Coronary artery (tissue), 2 donors: ENCODE results near the gene YLPM1.

ENCODE experiments used
- DNase-seq: peaks from one replicate; pipeline ENCODE4 v3.0.0-alpha.2; 2017; ENCODE audit warnings: low spot score
- H3K27ac ChIP-seq, 2 donors: fragments of 200-600 bp; sonication (generic); one replicate each; pipeline ENCODE4 v1.5.1; 2016 to 2019
- H3K4me3 ChIP-seq: fragments of 200-600 bp; sonication (generic); 2 replicates; pipeline ENCODE4 v1.5.1; 2016; ENCODE audit warnings: mild to moderate bottlenecking, moderate library complexity
- CTCF ChIP-seq: fragments of 200-600 bp; sonication (generic); IDR thresholded peaks from one replicate; pipeline ENCODE4 v1.5.1; 2019; ENCODE audit warnings: antibody characterized with exemption

Gene YLPM1

GRCh38 chr14:74868739-74869138 lies 105.6 kb downstream of the YLPM1 start:
- no peak overlapping the region for H3K4me3 ChIP-seq
- no peak for TF ChIP-seq CTCF
- no peak overlapping the region for H3K27ac ChIP-seq
- no peak for DNase-seq

- no peak for TF ChIP-seq CTCF
- no peak for DNase-seq
- no peak overlapping the region for H3K27ac ChIP-seq
- H3K4me3 ChIP-seq: no peak overlapping the region
Measured at GRCh38 chr14:74871819-74872218, 108.7 kb downstream of the YLPM1 start.

- no peak for DNase-seq
- Histone ChIP-seq H3K4me3 (no peak overlapping the region), H3K27ac (no peak overlapping the region)
- no peak for TF ChIP-seq CTCF
Measured at GRCh38 chr14:74875204-74875603, 112.1 kb downstream of the YLPM1 start.

- no peak for DNase-seq
- H3K27ac ChIP-seq: no peak within 1 kb of the TSS
- TF ChIP-seq CTCF: no peak
- H3K4me3 ChIP-seq: no peak within 1 kb of the TSS
Measured at GRCh38 chr14:74875941-74876913, 113.1 kb downstream of the YLPM1 start, which contains the start of gene PROX2. TSS of gene PROX2 (minus strand) at chr14:74876145. CDS start at chr14:74863834, 12,311 bp downstream.

- no peak for TF ChIP-seq CTCF
- H3K27ac ChIP-seq: no peak overlapping the region
Measured at GRCh38 chr14:74879427-74880182, 116.5 kb downstream of the YLPM1 start.

GRCh38 chr14:74881431-74882102 lies 118.5 kb downstream of the YLPM1 start, which contains the start of gene DLST:
TSS of gene DLST (plus strand) at chr14:74881916. CDS start at chr14:74881954, 38 bp downstream.
- H3K4me3 ChIP-seq: peak within 1 kb of the TSS; percentile 92
- no peak for TF ChIP-seq CTCF
- DNase-seq: peak; percentile 90
- H3K27ac ChIP-seq: peak within 1 kb of the TSS; percentile 97 to 98

More at GRCh38 chr14:74879427-74880182, 116.5 kb downstream of the YLPM1 start:
- no peak for DNase-seq
- no peak overlapping the region for H3K4me3 ChIP-seq
